ENCODE data around the gene FFAR2.
"Not testable (repeated sequence)": the region's sequence is repeated elsewhere in the genome, so short reads cannot be mapped to it uniquely, and the experiment has no call there.

The FFAR2 gene

GRCh38 chr19:35458192-35458591 lies 10.1 kb downstream of the FFAR2 start:
- no peak for DNase-seq

GRCh38 chr19:35458731-35459391 lies 10.8 kb downstream of the FFAR2 start:
- no peak for DNase-seq

GRCh38 chr19:35459414-35460082 lies 11.5 kb downstream of the FFAR2 start:
- DNase-seq: no peak

- DNase-seq: no peak
Measured at GRCh38 chr19:35460608-35461007, 12.6 kb downstream of the FFAR2 start.

GRCh38 chr19:35461060-35461459 lies 13.0 kb downstream of the FFAR2 start:
- no peak for DNase-seq

- DNase-seq: not testable (repeated sequence)
Measured at GRCh38 chr19:35461788-35462187, 13.7 kb downstream of the FFAR2 start.

GRCh38 chr19:35462476-35462953 lies 14.5 kb downstream of the FFAR2 start:
- no peak for DNase-seq

- DNase-seq: not testable (repeated sequence)
Measured at GRCh38 chr19:35462956-35463355, 14.9 kb downstream of the FFAR2 start.

GRCh38 chr19:35466259-35466658 lies 18.2 kb downstream of the FFAR2 start:
- no peak for DNase-seq

GRCh38 chr19:35468637-35469036 lies 20.6 kb downstream of the FFAR2 start:
- DNase-seq: no peak

- DNase-seq: no peak
Measured at GRCh38 chr19:35470128-35470527, 22.1 kb downstream of the FFAR2 start.

- DNase-seq: not testable (repeated sequence)
Measured at GRCh38 chr19:35471075-35471474, 23.0 kb downstream of the FFAR2 start.

- DNase-seq: no peak
Measured at GRCh38 chr19:35471946-35472345, 23.9 kb downstream of the FFAR2 start.

GRCh38 chr19:35474104-35474503 lies 26.0 kb downstream of the FFAR2 start:
- DNase-seq: no peak

- not testable (repeated sequence) for DNase-seq
Measured at GRCh38 chr19:35474594-35474993, 26.5 kb downstream of the FFAR2 start.

- no peak for DNase-seq
Measured at GRCh38 chr19:35476149-35476548, 28.1 kb downstream of the FFAR2 start.

GRCh38 chr19:35478794-35479677 lies 31.0 kb downstream of the FFAR2 start:
- no peak for DNase-seq

- no peak for DNase-seq
Measured at GRCh38 chr19:35483089-35483488, 35.0 kb downstream of the FFAR2 start.

- DNase-seq: no peak
Measured at GRCh38 chr19:35484252-35485036, 36.4 kb downstream of the FFAR2 start.

GRCh38 chr19:35486268-35486708 lies 38.2 kb downstream of the FFAR2 start:
- DNase-seq: no peak

GRCh38 chr19:35487656-35488182 lies 39.7 kb downstream of the FFAR2 start:
- DNase-seq: no peak

GRCh38 chr19:35488677-35489076 lies 40.6 kb downstream of the FFAR2 start:
- DNase-seq: no peak

All from NCI-H187 (cell line).